ENCODE data around the gene RAB25.

RAB25 gene

DNA sequence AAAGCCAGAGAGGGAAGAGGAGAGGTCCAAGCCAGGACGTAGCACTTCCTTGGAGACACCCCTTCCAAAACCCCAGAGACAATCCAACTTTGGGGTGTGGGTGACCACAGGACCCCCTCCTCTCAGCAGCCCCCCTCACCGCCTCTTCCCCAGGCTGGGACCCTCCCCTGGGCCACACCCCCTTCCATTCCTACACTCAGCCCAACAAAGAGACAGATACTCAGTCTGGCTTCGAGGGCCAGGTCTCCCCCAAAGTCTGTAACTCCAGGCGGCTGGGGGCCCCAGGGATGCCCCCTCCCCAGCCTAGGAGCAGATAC is 19.9 kb downstream of the RAB25 start:
- DNase-seq, result no peak

DNA sequence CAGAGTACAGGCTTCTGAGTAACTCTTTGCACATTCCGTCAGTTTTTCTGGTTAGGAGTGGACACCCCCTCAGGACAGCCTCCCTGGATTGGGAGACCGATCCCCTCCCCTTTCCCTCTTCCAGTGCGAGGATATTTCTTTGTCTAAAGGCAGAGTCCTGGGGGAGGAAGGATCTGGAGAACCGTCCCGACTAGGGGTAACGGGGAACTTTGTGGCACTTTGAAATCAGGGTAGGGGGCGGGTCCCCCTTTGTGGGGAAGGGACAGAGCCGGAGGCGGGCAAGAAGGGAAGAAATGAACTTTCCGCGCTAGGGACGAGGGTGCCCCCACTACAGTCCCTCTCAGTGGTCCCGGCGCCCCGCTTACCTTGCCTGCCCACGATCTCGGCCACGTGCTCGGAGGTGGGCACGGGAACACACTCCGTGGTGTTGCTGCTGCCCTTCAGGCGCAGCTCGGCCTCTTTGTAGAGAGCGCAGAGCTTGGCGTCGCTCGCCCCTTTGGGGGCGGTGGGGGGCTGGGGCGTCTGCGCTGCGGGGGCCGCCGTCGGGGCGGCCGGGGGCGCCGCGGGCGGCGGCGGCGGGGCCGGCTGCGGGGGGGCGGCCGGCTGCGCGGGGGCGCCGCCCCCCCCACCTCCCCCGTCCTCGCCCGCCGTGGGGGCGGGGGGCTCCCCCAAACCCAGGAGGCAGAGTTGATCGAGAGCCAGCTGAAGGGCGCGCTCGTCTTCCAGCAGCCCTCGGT is 20.4 kb downstream of the RAB25 start:
- no peak for DNase-seq

DNA sequence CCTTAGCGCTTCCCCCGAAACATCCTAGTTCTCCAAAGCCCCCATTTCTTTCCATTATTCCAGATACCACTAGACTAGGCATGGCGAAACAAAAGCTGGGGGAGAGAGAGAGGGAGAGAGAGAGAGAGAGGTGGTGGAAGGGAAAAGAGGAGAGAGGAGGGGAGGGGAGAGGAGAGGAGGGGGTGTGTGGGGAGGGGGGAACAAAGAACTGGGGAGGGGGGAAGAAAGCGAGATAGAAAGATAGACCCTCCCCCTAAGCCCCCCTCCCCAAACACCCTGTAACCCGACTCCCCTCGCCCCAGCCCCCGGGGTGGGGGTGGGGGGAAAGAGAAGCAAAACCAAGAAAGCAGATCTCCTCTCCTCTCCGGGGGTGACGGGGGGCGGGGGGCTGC is 21.0 kb downstream of the RAB25 start:
- DNase-seq, result no peak

DNA sequence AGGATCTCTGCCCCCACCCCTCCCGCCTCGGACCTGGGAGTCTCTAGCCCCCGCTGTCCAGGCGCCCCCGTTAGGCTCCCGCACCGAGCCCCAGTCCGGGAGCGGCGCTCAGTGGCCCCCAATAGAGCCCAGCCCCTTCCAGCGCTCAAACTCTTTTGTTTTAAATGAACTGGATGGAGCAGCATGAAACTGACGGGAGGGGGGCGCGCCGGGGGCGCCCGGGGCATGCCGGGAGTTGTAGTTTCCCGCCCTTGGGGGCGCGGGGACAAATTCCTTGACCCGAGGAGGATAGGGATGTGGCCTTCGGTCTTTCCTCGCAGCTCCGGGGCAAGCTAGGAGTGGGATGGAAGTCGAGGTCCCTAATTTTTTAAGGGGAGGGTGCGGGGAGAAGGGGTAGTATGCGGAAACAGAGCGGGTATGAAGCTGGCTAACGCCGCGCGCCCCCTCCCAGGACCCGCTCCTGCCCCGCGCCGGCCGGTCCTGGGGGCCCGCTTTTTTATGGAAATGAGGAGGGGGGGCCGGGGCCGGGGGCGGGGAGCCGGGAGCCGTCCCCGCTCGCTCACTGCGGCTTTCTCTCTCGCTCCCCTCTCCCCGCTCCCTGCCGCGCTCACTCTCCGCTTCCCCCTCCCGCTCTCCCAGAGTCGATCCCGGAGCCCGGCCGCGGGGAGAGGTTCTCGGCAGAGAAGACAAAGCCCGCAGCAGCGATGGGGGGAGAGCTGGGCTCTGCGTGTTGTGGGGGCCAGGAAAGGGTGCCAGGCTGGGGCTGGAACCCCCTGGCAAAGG is 21.5 kb downstream of the RAB25 start, which contains the start of gene MEX3A:
Gene MEX3A (minus strand): TSS at position 157 of the 783 bp plus-strand sequence. CDS start 467 bp downstream, outside the sequence.
- DNase-seq, result peak; percentile 70 to 72

DNA sequence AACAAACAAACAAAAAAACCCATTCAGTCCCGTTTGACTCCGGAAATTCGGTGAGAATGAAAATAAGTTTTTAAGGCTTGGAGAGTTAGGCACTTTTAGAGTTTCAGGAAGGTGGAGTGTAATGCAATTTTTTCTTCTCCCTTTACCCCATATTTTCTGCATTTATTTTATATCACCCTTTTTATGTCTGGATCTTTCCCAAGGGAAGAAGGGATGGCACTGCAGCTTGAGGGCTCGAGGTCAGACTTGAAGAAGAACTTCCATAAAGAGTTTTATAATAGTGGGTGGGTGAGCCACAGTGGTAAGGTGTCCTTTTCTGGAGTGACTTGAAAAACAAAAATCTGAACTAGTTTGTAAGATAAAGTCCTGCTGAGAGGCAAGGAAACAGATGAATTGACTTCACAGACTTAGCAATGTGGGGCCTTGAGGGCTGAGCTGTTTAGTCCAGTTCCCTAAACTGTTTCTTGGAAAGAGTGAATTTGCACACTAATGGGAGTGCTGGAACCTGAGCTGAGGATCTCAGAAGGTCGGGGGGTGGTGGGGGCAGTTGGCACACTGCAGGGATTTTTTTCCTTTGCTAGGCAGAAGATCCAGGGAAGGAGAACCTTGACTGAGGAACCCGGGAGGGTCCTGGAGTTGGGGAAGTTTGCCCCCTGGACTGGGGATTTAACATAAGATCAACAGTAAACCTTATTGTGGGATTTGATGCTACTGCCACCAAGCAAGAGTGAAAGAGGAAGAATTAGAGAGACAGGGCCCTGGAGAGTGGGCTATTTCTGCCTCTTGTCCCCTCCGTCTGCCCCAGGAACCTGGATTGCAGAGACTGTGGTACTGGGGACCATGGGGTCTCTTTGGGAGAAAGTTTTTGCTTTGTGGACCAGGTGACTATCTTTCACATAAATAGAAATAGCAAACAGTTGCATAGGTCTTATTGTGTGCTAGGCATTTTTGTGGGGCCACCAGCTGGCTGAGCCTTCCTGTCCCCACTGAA is 23.1 kb downstream of the RAB25 start:
- DNase-seq, result no peak

DNA sequence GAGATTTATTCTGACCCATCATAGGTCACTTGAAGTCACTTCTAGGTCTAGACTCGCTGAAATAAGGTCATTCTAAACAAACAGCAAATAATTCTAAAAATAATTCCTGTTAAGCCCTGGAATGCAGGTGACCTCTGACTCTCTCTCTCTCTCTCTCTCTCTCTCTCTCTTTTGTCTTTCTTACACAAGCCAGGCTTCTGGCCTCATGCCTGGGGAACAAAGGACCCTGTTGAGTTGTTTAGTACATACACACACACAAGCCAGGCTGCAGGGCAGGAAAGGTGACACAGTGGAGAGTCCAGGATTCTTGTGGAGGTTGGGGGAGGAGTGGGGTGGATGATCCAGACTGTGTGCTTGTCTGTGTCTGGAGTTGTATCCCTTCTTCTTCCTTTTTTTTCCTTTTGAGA is 25.3 kb downstream of the RAB25 start:
- no peak for DNase-seq

DNA sequence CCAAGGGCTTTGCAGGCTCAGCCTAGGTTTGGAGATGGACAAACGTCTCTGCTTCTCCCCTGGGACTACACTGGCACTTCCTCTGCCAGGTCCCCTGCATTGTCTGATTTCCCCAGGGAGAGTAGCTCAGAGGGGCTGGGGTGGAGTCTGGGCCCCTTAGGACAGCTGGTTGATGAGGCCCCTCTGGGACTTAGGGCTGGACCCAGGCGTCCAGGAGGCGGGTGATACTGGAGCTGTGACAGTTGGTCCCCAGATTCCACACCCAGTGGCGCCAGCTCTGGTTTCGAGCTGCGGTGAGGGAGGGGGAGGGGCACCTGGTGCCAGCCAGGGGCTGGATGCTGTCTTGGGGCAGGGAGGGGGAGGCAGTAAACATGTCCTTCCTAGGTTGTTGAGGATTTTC is 28.7 kb downstream of the RAB25 start:
- DNase-seq, result no peak

DNA sequence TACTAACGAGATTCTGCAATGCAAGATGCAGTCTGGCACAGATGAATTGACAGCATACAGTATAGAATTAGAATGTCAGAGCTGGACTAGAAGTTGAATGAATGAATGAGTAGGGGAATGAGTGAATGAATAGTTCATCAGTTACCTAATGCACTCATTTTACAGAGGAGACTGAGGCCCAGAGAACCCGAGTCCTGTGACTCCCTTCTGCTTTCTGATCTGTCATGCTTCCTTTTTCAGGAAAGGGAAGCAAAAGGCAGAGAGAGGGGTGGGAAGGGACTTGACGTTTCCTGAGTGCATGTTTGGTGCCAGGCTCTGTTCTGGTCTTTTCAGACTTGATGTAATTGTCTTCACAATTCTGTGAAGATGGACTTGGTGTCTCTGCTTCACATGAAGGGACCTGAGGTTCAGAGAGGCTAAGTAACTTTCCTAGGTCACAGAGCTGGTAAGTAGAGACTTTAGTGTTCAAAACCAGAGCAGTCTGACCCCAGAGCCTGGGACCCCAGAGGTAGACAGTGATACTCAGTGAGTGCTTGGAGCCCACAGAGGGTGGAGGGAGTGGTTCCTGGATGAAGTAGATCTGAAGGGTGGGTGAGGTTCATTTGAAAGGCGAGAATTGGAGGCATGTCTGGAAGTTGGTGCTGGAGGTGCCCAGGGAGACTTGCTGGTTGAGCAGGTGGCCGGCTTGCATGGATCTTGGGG is 29.3 kb downstream of the RAB25 start:
- DNase-seq, result no peak

DNA sequence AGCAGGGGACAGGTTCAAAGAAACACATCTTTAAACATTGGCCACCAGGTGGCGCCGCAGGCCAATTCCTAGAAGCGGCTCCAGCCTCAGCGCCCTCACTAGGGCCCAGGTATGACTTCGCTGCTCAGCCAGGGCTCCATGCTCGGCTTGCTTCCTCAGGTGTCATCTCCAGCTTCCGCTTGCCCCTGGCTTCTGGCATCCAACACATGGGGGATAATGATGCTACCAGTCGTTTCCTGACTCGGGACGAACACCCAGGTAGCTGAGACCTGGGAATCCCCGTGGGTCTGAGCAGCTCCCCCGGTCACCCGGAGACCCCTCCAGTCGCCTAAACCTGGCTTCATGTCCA is 29.9 kb downstream of the RAB25 start:
- peak; percentile 93 to 94 for DNase-seq

DNA sequence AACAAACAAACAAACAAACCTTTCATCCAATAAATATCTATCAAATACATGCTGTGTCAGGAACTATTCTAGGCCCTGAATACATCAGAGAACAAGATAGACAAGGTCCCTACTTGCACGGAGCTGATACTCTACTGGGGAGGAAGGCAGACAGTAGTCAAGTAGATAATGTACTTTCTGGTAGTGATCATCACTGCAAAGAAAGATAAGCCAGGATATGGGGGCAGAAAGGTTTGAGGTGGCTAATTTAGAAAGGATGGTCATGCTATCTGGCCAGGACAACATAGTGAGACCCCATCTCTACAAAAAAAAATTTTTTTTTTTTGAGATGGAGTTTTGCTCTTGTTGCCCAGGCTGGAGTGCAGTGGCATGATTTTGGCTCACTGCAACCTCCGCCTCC is 30.6 kb downstream of the RAB25 start:
- DNase-seq, result no peak

DNA sequence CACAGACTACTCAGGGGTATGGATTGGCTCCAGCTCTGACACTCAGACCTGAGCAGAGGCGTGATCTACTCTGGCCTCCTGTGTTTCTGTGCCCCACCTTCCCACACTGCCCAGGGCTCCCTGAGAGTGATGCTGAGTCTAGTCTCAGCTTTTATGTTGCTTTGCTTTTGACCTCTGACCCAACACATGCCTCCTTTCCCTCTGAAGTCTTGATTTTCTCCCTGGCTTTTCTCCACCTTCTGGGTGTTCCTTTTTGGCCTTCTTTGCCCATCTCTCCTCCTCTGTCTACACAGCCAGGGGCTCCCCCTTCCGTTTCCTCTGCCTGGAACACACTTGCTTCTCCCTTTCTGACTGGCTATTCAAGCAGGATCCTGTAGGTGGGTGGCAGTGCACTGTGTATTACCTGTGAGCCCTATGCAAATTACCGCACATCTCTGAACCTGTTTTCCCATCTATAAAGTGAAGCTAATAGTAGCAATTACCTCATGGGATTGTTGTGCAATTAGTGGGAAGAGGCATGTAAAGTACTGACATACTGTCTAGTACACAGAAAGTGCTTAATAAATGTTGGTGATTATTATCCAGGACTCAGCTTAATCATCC is 35.0 kb downstream of the RAB25 start:
- DNase-seq, result no peak

DNA sequence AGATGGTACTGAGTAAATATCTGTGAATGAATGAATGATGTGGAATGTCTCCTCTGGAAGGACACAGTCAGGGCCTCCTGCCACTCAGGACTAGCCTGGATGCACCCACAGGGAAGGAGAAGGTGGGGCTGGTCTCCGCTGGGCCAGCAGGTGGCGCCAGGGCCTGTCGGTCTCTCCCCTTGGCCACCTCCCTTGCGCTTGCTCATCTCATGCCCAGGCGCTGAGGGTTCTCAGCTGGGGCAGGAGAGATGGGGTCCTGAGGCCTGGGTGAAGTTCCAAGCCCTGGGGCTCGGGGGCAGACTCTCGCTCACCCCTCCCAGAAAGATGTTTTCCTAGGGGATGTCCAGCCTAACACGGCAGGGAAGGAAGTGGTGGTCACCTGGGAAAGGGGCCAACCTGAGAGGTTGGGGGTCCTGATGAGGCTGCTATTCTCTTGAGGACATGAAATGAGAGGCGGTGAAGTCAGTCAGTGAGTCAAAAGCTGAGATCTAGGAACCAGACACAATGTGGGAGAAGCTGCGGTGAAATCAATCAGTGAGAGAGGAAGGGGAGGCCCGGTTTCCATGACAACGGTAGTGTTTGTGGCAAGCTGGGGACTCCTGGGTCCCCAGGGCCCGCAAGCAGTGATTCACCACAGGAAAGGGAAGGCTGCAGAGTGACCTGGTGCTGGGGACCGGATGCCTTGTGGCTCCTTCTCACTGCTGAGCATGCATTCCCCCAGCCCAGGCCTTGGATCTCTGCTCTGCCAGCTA is 35.9 kb downstream of the RAB25 start:
- DNase-seq, result peak; percentile 90 to 91

DNA sequence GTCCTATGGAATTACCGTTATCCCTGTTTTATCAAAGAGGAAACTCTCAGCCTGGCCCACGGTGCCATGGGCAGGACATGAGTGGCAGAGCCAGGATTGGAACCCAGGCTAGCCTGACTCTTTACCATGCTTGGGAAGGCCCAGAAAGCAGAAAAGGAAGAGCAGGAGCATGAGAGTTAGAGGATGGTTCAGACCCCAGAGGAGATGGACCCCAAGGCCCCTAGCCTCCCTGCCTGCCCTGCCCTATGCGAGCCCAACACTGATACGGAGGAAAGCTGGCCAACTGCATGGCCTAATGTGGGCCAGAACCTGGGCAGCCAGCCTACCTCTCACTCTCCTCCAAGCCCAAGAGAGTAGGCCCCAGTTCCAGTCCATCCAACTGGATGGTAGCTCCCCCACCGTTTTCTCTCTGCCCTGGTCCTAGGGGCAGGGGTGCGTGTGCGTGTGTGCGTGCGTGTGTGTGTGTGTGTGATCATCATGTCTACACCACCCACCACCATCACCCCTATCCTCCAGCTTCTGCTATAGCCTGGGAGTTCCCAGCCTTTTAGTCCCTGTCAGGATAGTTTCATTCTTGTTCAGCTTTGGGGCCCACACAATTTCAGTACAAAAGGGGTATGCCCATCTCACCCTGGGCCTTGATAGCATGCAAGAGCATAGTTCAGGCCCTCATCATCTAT is 36.7 kb downstream of the RAB25 start:
- peak; percentile 50 to 67 for DNase-seq

DNA sequence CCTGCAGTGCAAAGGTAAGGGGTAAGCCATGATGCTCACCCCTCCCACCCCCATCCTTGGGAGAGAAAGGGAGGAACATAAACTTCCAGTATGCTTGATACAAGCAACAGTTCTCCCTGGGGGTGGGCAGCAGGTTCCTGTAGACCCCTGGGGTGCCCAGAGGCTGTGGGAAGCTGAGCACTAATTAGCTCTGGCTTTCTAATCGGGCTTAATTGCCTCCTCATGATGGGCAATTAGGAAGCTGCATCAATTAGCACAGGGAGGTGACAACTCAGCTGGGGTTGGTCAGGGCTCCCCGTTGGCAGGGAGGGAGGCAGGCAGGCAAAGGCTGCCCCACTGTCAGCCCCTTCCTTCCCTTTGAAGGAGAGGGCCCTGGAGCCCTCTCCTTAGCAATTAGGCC is 37.8 kb downstream of the RAB25 start:
- DNase-seq, result no peak

DNA sequence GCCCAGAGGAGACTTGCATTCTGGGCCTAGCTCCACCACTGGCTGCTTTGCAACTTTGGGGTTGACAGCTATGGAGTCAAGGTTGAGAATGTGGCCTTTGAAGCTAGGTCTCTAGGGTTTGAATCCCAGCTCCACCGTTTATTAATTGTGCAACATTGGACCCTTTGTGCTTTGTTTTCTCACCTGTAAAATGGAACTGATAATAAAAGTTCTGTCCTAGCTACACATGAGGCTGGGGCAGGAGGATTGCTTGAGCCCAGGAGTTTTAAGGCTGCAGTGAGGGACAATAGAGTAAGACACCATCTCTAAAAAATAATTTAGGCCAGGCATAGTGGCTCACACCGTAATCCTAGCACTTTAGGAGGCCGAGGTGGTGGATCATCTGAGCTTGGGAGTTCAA is 38.3 kb downstream of the RAB25 start:
- no peak for DNase-seq

DNA sequence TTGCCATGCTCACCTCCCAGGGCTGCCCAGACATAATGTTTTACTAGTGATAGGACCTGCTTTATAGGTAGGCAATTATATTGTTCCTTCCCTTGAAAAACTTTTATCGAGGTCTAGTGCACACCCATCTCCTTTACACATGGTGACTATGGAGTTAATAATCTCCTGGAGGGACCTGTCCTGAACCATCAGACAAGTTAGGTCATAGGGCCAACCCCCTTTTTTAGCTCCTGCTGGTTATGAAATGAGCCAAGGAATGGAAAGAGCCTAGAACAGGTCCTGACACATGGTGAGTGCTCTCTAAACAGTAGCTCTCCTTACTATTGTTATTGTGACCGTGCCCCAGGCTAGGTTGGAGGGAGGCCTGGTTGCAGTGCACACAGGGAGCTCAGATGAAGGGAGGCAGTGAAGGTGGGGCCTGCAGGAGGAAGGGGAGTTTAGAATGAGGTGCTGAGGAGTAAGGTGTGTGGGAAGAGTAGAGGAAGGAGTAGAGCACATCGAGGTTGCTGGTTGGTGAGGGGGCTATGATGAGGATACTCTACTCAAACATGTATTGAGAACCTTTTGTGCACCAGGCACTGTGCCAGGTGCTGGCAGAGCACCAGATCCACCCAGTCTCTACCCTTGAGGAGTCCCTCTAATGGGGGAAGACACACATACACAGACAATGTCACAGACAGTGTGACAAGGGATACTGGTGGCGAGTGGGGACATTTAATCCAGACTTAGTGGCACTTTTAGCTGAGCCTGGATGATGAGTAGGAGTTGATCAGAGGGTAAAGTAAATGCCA is 39.4 kb downstream of the RAB25 start:
- no peak for DNase-seq

DNA sequence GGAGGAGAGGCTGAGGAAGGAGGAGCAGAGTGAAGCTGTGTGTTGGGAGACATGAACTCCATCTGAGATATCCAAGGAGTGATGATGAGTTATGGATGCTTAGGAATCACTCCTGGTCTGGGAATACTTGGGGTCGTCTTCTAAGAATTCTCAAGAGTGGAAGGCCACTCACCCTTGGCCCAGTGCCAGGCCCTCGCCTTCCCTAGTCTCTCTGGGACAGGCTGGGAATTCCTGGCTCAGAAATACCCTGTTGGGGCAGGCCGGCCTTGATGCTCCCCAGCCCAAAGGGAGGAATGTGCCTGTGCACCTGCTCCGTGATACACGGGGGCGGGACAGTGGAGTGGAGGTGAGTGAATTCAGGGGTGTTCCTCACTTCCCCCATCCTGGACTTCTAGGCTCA is 40.9 kb downstream of the RAB25 start:
- DNase-seq, result no peak

DNA sequence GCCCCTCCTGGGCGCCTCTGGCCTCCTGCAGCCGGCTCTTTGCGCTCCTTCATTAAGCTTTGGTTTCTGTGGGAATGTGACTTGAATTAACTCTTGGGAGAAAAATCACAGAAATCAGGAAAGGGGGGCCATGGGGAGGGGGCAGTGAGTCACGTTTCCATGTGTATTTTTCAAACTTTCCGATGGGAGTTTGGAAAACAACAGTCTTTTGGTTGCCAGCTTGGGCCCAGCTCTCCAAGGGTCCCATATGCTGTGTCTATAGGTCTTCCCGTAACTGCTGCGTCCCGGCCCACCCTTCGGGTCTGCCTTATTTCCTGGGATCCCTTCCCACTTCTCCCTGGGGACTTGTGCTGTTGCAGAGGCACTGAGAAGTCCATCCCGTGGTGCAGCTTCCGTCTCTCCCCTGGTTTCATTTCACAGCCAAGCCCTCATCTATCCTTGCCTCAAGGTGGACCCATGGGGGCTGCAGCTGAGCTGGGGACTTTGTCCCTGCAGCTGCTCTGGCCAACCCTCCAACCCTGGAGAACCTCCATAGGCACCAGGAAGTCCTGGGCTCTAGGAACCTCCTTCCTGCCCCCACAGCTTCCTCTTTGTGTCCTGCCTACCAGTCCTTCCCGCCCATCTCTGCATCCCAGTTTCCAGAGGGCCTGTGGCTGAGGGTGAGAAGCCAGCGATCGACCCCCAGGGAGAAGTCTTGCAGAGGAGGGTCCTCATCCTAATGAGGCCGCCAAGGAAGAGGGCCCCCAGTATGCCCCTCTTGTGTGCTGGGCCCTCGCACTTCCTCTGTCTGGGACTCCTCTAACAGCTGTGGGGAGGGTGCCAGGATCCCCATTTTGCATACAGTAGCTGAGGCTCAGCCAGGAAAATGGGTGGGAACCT is 41.9 kb downstream of the RAB25 start:
- no peak for DNase-seq

DNA sequence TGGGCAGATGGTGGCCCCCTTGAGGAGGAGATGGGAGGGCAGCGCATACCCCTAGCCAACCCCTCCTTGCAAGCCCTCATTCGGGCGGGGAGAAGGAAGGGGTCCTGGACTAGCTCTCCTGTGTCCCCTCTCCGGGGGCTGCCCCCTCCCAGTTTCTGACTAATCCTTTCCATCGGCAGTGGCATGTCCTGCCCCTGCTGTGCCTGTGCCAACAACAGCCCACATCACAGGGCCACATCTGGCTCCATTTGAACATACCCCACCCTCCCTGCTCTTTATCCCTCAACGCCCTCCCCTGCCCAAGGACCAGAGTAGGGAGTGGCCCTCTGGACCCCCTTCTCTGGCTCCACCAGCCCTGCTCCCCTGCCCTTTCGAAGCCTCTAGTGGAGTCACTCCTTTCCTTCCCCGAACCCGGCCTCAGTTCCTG is 42.6 kb downstream of the RAB25 start:
- DNase-seq, result peak in 1 of 2 donors; percentile 43
